HEK293T (cell line): ENCODE measurements around the gene ZNF697.
"Not testable (repeated sequence)": the region's sequence is repeated elsewhere in the genome, so short reads cannot be mapped to it uniquely, and the experiment has no call there.

Experiments
- CTCF ChIA-PET: fragments of 350-600 bp; formaldehyde crosslinking; extraction: SDS; loops from one replicate; lab custom pipeline; 2021; ENCODE audit warnings: antibody characterized with exemption, inconsistent platforms; lab: Yijun Ruan, JAX
- POLR2A ChIA-PET: fragments of 350-600 bp; formaldehyde crosslinking; extraction: SDS; loops from one replicate; lab custom pipeline; 2020; ENCODE audit warnings: antibody characterized with exemption, inconsistent platforms; lab: Yijun Ruan, JAX
- DNase-seq: peaks from one replicate; pipeline ENCODE4 v3.0.0; 2012; ENCODE audit warnings: mixed read lengths; ENCODE audit errors: extremely low spot score
- ARNT ChIP-seq: fragments of 450-650 bp; IDR thresholded peaks from 2 replicates; pipeline ENCODE4 v1.6.1; 2017; ENCODE audit warnings: mild to moderate bottlenecking
- BHLHE40 ChIP-seq: fragments of 450-650 bp; IDR thresholded peaks from 2 replicates; pipeline ENCODE4 v1.6.1; 2016; ENCODE audit warnings: mild to moderate bottlenecking, moderate library complexity, borderline replicate concordance
- CTBP1 ChIP-seq: fragments of 450-650 bp; IDR thresholded peaks from 2 replicates; pipeline ENCODE4 v1.6.1; 2016; ENCODE audit warnings: borderline replicate concordance
- ELF4 ChIP-seq: fragments of 450-650 bp; IDR thresholded peaks from 2 replicates; pipeline ENCODE4 v1.6.1; 2017; ENCODE audit warnings: antibody characterized with exemption
- FOXA1 ChIP-seq: fragments of 450-650 bp; IDR thresholded peaks from 2 replicates; pipeline ENCODE4 v1.6.1; 2016; ENCODE audit warnings: mild to moderate bottlenecking
- FOXK2 ChIP-seq: fragments of 450-650 bp; IDR thresholded peaks from 2 replicates; pipeline ENCODE4 v1.6.1; 2016; ENCODE audit warnings: mild to moderate bottlenecking
- FOXM1 ChIP-seq: fragments of 450-650 bp; IDR thresholded peaks from 2 replicates; pipeline ENCODE4 v1.6.1; 2017; ENCODE audit warnings: mild to moderate bottlenecking, borderline replicate concordance
- HDGF ChIP-seq: fragments of 450-650 bp; IDR thresholded peaks from 2 replicates; pipeline ENCODE4 v1.6.1; 2017; ENCODE audit warnings: antibody characterized with exemption, borderline replicate concordance
- L3MBTL2 ChIP-seq: fragments of 450-650 bp; conservative IDR thresholded peaks from 2 replicates; pipeline ENCODE4 v1.6.1; 2016; ENCODE audit warnings: mild to moderate bottlenecking
- LEF1 ChIP-seq: fragments of 450-650 bp; IDR thresholded peaks from 2 replicates; pipeline ENCODE4 v1.6.1; 2017; ENCODE audit warnings: mild to moderate bottlenecking, borderline replicate concordance
- NFRKB ChIP-seq: fragments of 450-650 bp; IDR thresholded peaks from 2 replicates; pipeline ENCODE4 v1.6.1; 2016; ENCODE audit warnings: mild to moderate bottlenecking, moderate library complexity
- SP1 ChIP-seq: fragments of 450-650 bp; IDR thresholded peaks from 2 replicates; pipeline ENCODE4 v1.6.1; 2017
- SUZ12 ChIP-seq: fragments of 450-650 bp; IDR thresholded peaks from 2 replicates; pipeline ENCODE4 v1.6.1; 2016; ENCODE audit warnings: mild to moderate bottlenecking
- TARDBP ChIP-seq: fragments of 450-650 bp; IDR thresholded peaks from 2 replicates; pipeline ENCODE4 v1.6.1; 2016
- ZNF384 ChIP-seq: fragments of 450-650 bp; IDR thresholded peaks from 2 replicates; pipeline ENCODE4 v1.6.1; 2016
- TF ChIP-seq, protein P1 (sequence below): fragments of 450-650 bp; IDR thresholded peaks from 2 replicates; pipeline ENCODE4 v1.6.1; 2016

The ZNF697 gene

DNA sequence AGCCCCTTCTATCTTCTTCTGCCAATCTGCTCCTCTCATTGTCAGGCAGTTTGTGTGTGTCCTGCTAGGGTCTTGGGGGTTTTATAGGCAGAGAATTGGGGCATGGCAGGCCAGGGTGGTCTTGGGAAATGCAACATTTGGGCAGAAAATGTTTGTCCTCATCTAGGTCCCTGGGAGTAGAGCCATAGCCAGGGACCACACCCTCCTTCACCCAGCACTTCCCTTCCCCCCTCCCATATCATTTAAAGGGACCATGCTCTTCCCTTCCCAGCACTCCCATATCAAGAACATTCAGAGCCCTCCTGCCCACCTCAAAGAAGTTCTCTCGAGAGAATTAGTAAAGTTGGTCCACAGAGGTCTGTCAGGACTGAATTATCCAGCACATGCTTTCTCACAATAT is 41.7 kb downstream of the ZNF697 start:
- ChIA-PET CTCF (no interaction called here), POLR2A (no interaction called here)
- DNase-seq = no peak
- TF ChIP-seq FOXA1 = no peak
- no peak for TF ChIP-seq FOXM1
- TF ChIP-seq ARNT = no peak
- TF ChIP-seq SP1 = no peak
- TF ChIP-seq HDGF = no peak
- TF ChIP-seq, protein P1, sequence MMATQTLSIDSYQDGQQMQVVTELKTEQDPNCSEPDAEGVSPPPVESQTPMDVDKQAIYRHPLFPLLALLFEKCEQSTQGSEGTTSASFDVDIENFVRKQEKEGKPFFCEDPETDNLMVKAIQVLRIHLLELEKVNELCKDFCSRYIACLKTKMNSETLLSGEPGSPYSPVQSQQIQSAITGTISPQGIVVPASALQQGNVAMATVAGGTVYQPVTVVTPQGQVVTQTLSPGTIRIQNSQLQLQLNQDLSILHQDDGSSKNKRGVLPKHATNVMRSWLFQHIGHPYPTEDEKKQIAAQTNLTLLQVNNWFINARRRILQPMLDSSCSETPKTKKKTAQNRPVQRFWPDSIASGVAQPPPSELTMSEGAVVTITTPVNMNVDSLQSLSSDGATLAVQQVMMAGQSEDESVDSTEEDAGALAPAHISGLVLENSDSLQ = no peak
- no peak for TF ChIP-seq CTBP1
- TF ChIP-seq BHLHE40 = no peak
- TF ChIP-seq SUZ12 = no peak
- TF ChIP-seq FOXK2 = no peak
- TF ChIP-seq ELF4 = no peak
- TF ChIP-seq LEF1 = no peak
- no peak for TF ChIP-seq L3MBTL2
- no peak for TF ChIP-seq NFRKB
- no peak for TF ChIP-seq ZNF384
- no peak for TF ChIP-seq TARDBP

DNA sequence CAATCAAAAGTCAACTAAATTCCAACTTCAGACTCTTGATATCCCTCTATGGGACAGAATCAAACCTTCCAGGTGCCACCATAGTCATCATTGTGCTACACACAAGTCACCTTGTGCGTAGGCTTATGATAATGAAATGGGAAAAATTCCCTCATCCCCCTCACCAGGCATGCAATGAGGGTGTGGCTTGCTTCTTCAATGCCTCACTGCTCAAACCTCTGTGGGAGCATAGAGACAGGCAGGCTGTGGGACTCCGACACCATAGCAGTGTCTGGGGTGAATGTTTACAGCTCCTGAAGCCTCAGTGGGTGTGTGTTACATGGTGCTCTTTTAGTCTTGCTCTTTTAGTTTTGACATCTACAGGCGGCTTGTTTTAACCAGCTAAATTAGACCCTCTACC is 42.4 kb downstream of the ZNF697 start:
- no peak for DNase-seq
- ChIA-PET CTCF (no interaction called here), POLR2A (no interaction called here)
- TF ChIP-seq ZNF384 (no peak), FOXM1 (no peak), L3MBTL2 (no peak), SUZ12 (no peak), SP1 (no peak), HDGF (no peak), FOXA1 (no peak), LEF1 (no peak), FOXK2 (no peak), ARNT (no peak), TARDBP (no peak), NFRKB (no peak), ELF4 (no peak), CTBP1 (no peak), BHLHE40 (no peak)
- TF ChIP-seq, protein P1 = no peak

DNA sequence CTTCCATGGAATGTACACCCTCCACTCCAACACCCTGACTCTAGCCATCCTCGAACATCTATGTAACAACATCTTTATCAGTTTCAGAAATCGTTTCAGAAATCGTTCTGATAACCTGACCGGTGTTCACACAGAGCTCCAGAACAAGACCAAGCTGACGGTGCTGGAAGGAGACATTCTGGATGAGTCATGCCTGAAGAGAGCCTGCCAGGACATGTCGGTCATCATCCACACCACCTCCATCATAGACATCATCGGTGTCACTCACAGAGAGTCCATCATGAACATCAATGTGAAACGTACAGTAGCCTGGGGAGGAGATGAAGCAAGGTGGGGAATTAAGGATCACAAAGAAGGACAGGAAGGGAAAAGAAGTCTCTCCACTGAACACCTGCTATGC is 43.0 kb downstream of the ZNF697 start:
- DNase-seq, CTCF ChIA-PET, POLR2A ChIA-PET: not testable (repeated sequence)

DNA sequence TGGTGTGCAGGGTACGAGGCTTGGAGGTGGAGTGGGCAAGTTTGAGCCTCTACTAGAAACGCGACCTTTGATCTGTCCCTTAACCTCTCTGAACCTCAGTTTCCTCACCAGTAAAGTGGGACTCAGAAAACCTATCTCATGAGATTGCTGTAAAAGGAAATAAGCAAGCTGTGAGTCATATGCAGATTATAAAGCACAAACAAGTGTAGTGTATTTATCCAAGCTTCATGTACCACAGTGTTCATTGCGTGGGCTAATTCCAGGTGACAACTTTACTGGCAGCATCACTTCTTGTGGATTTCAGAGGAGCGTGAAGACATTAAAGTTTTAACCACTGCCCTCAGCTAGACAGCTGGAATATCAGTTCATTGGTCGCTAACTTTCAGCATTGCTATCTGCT is 44.4 kb downstream of the ZNF697 start:
- DNase-seq = no peak
- ChIA-PET CTCF (no interaction called here), POLR2A (no interaction called here)
- no peak for TF ChIP-seq FOXA1
- no peak for TF ChIP-seq CTBP1
- TF ChIP-seq LEF1 = no peak
- TF ChIP-seq SUZ12 = no peak
- TF ChIP-seq, protein P1 = no peak
- no peak for TF ChIP-seq L3MBTL2
- no peak for TF ChIP-seq TARDBP
- no peak for TF ChIP-seq SP1
- no peak for TF ChIP-seq ARNT
- TF ChIP-seq BHLHE40 = no peak
- TF ChIP-seq FOXK2 = no peak
- TF ChIP-seq HDGF = no peak
- TF ChIP-seq FOXM1 = no peak
- TF ChIP-seq ELF4 = no peak
- TF ChIP-seq NFRKB = no peak

DNA sequence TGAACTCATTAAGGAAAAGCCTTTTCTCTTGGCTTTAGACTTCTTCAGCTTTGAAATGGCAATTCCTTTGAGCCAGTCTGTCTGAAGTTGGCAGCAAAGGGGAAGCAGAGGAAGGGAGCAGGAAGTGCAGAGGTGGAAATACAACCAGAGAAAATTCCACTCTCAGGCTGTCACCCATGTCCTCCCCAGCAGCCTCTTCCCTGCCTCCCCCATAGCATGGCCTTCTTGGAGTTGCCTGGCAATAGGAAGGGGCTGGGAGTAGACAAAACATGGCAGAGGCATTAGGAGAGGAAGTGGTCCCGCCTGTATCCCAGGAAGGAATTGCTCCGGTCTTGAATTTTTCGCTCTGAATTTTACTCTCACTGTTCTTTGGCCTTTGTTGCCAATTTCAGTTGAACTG is 44.8 kb downstream of the ZNF697 start:
- CTCF ChIA-PET = not testable (repeated sequence)

DNA sequence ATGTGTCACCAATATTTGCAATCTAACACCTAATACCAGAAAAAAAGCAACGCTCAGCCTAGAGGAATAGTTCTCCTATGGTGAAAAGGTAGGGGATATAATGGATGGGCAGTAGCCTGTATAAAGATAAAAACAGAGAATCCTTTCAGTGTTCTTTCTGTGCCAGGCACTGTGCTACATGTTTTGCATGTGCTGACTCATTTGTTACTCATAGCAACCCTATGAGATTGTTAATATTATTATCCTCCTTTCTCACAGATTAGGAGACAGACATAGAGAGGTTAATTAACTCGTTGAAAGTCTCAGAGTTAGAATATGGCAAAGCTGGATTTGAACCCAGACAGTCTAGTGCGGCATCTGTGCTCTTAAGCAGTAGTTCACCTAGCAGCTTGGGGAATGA is 45.3 kb downstream of the ZNF697 start:
- CTCF ChIA-PET, POLR2A ChIA-PET: not testable (repeated sequence)

More for the DNA sequence above, 44.8 kb downstream of the ZNF697 start:
- DNase-seq, POLR2A ChIA-PET: not testable (repeated sequence)

DNA sequence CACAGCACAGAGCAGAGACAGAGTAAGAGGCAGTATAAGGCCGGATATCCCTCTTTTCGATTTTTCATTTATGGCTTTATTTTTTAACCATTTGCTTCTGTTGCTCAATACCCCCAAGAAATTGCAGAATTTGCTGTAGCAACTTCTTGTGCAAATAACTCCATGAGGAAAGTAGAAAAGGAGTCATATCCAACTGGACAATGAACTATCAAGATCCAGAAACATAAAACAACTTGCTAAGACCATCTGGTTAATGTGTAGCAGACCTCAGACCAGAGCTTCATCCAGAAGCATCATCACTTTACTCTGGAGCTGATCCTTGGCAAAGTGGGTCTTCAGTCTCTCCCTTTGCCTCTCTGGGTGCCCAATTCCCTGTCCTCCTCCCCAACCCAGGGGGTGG is 45.9 kb downstream of the ZNF697 start:
- CTCF ChIA-PET = no interaction called here
- POLR2A ChIA-PET = no interaction called here
- TF ChIP-seq SUZ12 = no peak
- TF ChIP-seq ARNT = no peak
- no peak for TF ChIP-seq FOXM1
- TF ChIP-seq NFRKB = no peak
- TF ChIP-seq CTBP1 = no peak
- no peak for TF ChIP-seq ZNF384
- no peak for TF ChIP-seq BHLHE40
- no peak for TF ChIP-seq LEF1
- no peak for TF ChIP-seq TARDBP
- no peak for TF ChIP-seq ELF4
- TF ChIP-seq HDGF = no peak
- no peak for TF ChIP-seq SP1
- TF ChIP-seq L3MBTL2 = no peak
- no peak for TF ChIP-seq FOXK2
- TF ChIP-seq, protein P1 = no peak
- no peak for TF ChIP-seq FOXA1
- no peak for DNase-seq

More for the DNA sequence above, 45.3 kb downstream of the ZNF697 start:
- not testable (repeated sequence) for DNase-seq
